HepG2 (cell line): ENCODE measurements around the gene SRP9. TPM values are rescaled to one million over a fixed set of nuclear protein-coding genes. Genes with fewer than 3 reads are reported as not detected.

Source experiments
- DMTF1 ChIP-seq: sonication (generic); formaldehyde crosslinking; IDR thresholded peaks from 2 replicates; pipeline ENCODE4 v1.4.0; 2020; ENCODE audit warnings: mild to moderate bottlenecking, missing genetic modification reagents
- DNMT1 ChIP-seq: sonication (generic); formaldehyde crosslinking; IDR thresholded peaks from 2 replicates; pipeline ENCODE4 v1.5.1; 2020; ENCODE audit warnings: mild to moderate bottlenecking, missing genetic modification reagents
- EZH2 ChIP-seq: conservative IDR thresholded peaks from 2 replicates; pipeline ENCODE4 v1.6.1; 2012; ENCODE audit warnings: mild to moderate bottlenecking, low read depth, low read length, moderate library complexity
- FOXO1 ChIP-seq: sonication (generic); formaldehyde crosslinking; IDR thresholded peaks from 2 replicates; pipeline ENCODE4 v1.4.0; 2020; ENCODE audit warnings: missing genetic modification reagents
- HMGXB3 ChIP-seq: sonication (generic); formaldehyde crosslinking; IDR thresholded peaks from 2 replicates; pipeline ENCODE4 v1.4.0; 2020; ENCODE audit warnings: missing genetic modification reagents, borderline replicate concordance
- IRF2 ChIP-seq: IDR thresholded peaks from 2 replicates; pipeline ENCODE4 v1.6.1; 2018; ENCODE audit warnings: missing genetic modification reagents, missing compliant biosample characterization
- JUND ChIP-seq: sonication (generic); formaldehyde crosslinking; IDR thresholded peaks from 2 replicates; pipeline ENCODE4 v1.8.0; 2022; ENCODE audit warnings: mild to moderate bottlenecking, missing genetic modification reagents
- KDM3A ChIP-seq: IDR thresholded peaks from 2 replicates; pipeline ENCODE4 v1.6.1; 2018; ENCODE audit warnings: low read depth, missing compliant biosample characterization
- MAFF ChIP-seq: IDR thresholded peaks from 2 replicates; pipeline ENCODE4 v1.6.1; 2011; ENCODE audit warnings: low read depth, low read length, improper control_type of control experiment
- NR2F1 ChIP-seq, 2 experiments: fragments of 450-650 bp in 1 of 2; formaldehyde crosslinking in 1 of 2; IDR thresholded peaks; 2 replicates each; pipeline versions ENCODE4 v1.5.0 to v1.6.1; 2016 to 2020; ENCODE audit warnings: mild to moderate bottlenecking in 1 of 2, missing compliant biosample characterization in 1 of 2, missing genetic modification reagents in 1 of 2, moderate library complexity in 1 of 2
- PCBP1 ChIP-seq: fragments of 200-400 bp; formaldehyde crosslinking; IDR thresholded peaks from 2 replicates; pipeline ENCODE4 v1.6.1; 2017; ENCODE audit warnings: mild to moderate bottlenecking, low read depth, low read length, borderline replicate concordance
- POLR2A ChIP-seq, 2 experiments: IDR thresholded peaks; 2 replicates each; pipeline ENCODE4 v1.6.1; 2011; ENCODE audit warnings: low read depth in 2 of 2, low read length in 2 of 2, mild to moderate bottlenecking in 1 of 2, moderate library complexity in 1 of 2; ENCODE audit not compliant: insufficient read depth in 1 of 2
- RNF2 ChIP-seq: fragments of 450-650 bp; conservative IDR thresholded peaks from 2 replicates; pipeline ENCODE4 v1.6.1; 2016; ENCODE audit warnings: low read depth
- RXRB ChIP-seq: IDR thresholded peaks from 2 replicates; pipeline ENCODE4 v1.6.1; 2016; ENCODE audit warnings: borderline replicate concordance, missing genetic modification reagents, missing compliant biosample characterization
- SIX4 ChIP-seq: sonication (generic); formaldehyde crosslinking; IDR thresholded peaks from 2 replicates; pipeline ENCODE4 v1.4.0; 2020; ENCODE audit warnings: missing genetic modification reagents
- SOX5 ChIP-seq: IDR thresholded peaks from 2 replicates; pipeline ENCODE4 v1.6.1; 2016; ENCODE audit warnings: borderline replicate concordance
- SP5 ChIP-seq: IDR thresholded peaks from 2 replicates; pipeline ENCODE4 v1.6.1; 2016; ENCODE audit warnings: low read depth, borderline replicate concordance
- ZBTB8A ChIP-seq: sonication (generic); formaldehyde crosslinking; IDR thresholded peaks from 2 replicates; pipeline ENCODE4 v1.4.0; 2020; ENCODE audit warnings: mild to moderate bottlenecking, low read depth, missing genetic modification reagents, borderline replicate concordance
- ZFP36L2 ChIP-seq: sonication (generic); formaldehyde crosslinking; IDR thresholded peaks from 2 replicates; pipeline ENCODE4 v1.4.0; 2020; ENCODE audit warnings: missing genetic modification reagents
- ZKSCAN5 ChIP-seq: sonication (generic); formaldehyde crosslinking; IDR thresholded peaks from 2 replicates; pipeline ENCODE4 v1.5.1; 2020; ENCODE audit warnings: mild to moderate bottlenecking, missing genetic modification reagents
- ZNF605 ChIP-seq: sonication (generic); formaldehyde crosslinking; IDR thresholded peaks from 2 replicates; pipeline ENCODE4 v1.8.0; 2022; ENCODE audit warnings: mild to moderate bottlenecking, missing genetic modification reagents
- ZXDC ChIP-seq: sonication (generic); formaldehyde crosslinking; IDR thresholded peaks from 2 replicates; pipeline ENCODE4 v1.5.0; 2020; ENCODE audit warnings: mild to moderate bottlenecking, missing genetic modification reagents
- polyA plus RNA-seq, 8 experiments: library from polyadenylated mRNA; depleted of rRNA in 3 of 8; stranded (reverse) in 7 of 8; unstranded in 1 of 8; fragments of >200 nt; fragmentation: Illumina TruSeq in 4 of 8; extraction: Trizol in 4 of 8; gene quantifications; 2 replicates each; pipeline versions ENCODE4 v1.2.1 to v1.2.3, GENCODE V29; 2011 to 2016; ENCODE audit warnings: low read depth in 4 of 8, missing spikeins in 1 of 8, mixed read lengths in 1 of 8; ENCODE audit not compliant: insufficient read depth in 1 of 8
- total RNA-seq, 5 experiments: library from RNA; depleted of rRNA; stranded (reverse); fragments of >200 nt; fragmentation: Illumina TruSeq; extraction: Trizol; gene quantifications; 2 replicates each; pipeline ENCODE4 v1.2.3, GENCODE V29; 2016; ENCODE audit warnings: low read depth in 1 of 5

Gene SRP9
- total and polyA plus RNA-seq, 2 of the 13 experiments (the other 11 are each of a cell fraction or from before 2014, with no cell fraction given), result 251 to 307 TPM

- TF ChIP-seq NR2F1 (CRISPR knock-in tag; IDR thresholded peaks at IDR 0.05) (no peak), DNMT1 (CRISPR knock-in tag) (no peak), DMTF1 (CRISPR knock-in tag) (no peak), SOX5 (peak; percentile 48; the same call in 1 of the 2 replicates), ZNF605 (CRISPR knock-in tag) (no peak), ZXDC (CRISPR knock-in tag) (no peak), RXRB (CRISPR knock-in tag) (peak; percentile 54; the same call in 1 of the 2 replicates), FOXO1 (CRISPR knock-in tag) (peak; percentile 33; the same call in 1 of the 2 replicates), ZBTB8A (CRISPR knock-in tag) (no peak; the same call in 1 of the 2 replicates), MAFF (peak; percentile 46), JUND (CRISPR knock-in tag) (peak; percentile 40; the same call in 1 of the 2 replicates), SP5 (no peak), IRF2 (CRISPR knock-in tag) (peak; percentile 19; the same call in 1 of the 2 replicates), ZKSCAN5 (CRISPR knock-in tag) (no peak), SIX4 (CRISPR knock-in tag) (no peak), KDM3A (CRISPR knock-in tag) (no peak), ZFP36L2 (no peak), RNF2 (no peak), HMGXB3 (CRISPR knock-in tag) (no peak; the same call in 1 of the 2 replicates), POLR2A (IDR thresholded peaks at IDR 0.05; ENCODE audit: insufficient read depth in 1 of 2, low read depth in 2 of 2, low read length in 2 of 2) (peak in 1 of 2 experiments; percentile 57; a peak in 2 of 4 replicates), PCBP1 (no peak), EZH2 (no peak)
These were observed 8.8 kb upstream of the SRP9 start (continued) for GRCh38 chr1:225768662-225769426.
